ENCODE data around the gene AIPL1.

The AIPL1 gene

GRCh38 chr17:6450926-6451832 lies 16.3 kb upstream of the AIPL1 start:
- Mint-ChIP-seq H3K9me3 (no peaks in the 10 kb centered on the region), H3K4me1 (ENCODE audit: low read depth in 2 of 2) (peaks cover 4 to 6% of the 10 kb centered on the region in 2 donors), H3K27me3 (peaks cover 0 to 20% of the 10 kb centered on the region in 2 donors), H3K27ac (peak overlapping the region; percentile 16 to 66), H3K4me3 (no peak overlapping the region), H3K36me3 (ENCODE audit: insufficient read depth) (no peaks in the 10 kb centered on the region)
- ATAC-seq (replicated peaks) (no peak), DNase-seq (no peak)

GRCh38 chr17:6449307-6449706 lies 14.4 kb upstream of the AIPL1 start:
- Mint-ChIP-seq H3K9me3 (no peaks in the 10 kb centered on the region), H3K36me3 (ENCODE audit: insufficient read depth) (peaks cover 5% of the 10 kb centered on the region), H3K4me1 (ENCODE audit: low read depth in 2 of 2) (peaks cover 4 to 6% of the 10 kb centered on the region in 2 donors), H3K27me3 (peaks cover 0 to 17% of the 10 kb centered on the region in 2 donors), H3K4me3 (no peak overlapping the region), H3K27ac (no peak overlapping the region)
- ATAC-seq (replicated peaks): no peak
- DNase-seq: no peak

- peaks cover 7 to 10% of the 10 kb centered on the region in 2 donors for H3K4me1 Mint-ChIP-seq (ENCODE audit: low read depth in 2 of 2)
- no peak overlapping the region for H3K4me3 Mint-ChIP-seq
- H3K36me3 Mint-ChIP-seq (ENCODE audit: insufficient read depth): peaks cover 11% of the 10 kb centered on the region
- H3K27me3 Mint-ChIP-seq: peaks cover 0 to 9% of the 10 kb centered on the region in 2 donors
- no peak for ATAC-seq (replicated peaks)
- no peak for DNase-seq
- no peaks in the 10 kb centered on the region for H3K9me3 Mint-ChIP-seq
- no peak overlapping the region for H3K27ac Mint-ChIP-seq
These were observed 13.6 kb upstream of the AIPL1 start for GRCh38 chr17:6448473-6448872.

- no peak overlapping the region for H3K4me3 Mint-ChIP-seq
- peaks cover 15% of the 10 kb centered on the region for H3K36me3 Mint-ChIP-seq (ENCODE audit: insufficient read depth)
- peaks cover 10 to 12% of the 10 kb centered on the region in 2 donors for H3K4me1 Mint-ChIP-seq (ENCODE audit: low read depth in 2 of 2)
- H3K27me3 Mint-ChIP-seq: peaks cover 0 to under 1% of the 10 kb centered on the region in 2 donors
- H3K27ac Mint-ChIP-seq: no peak overlapping the region
- no peaks in the 10 kb centered on the region for H3K9me3 Mint-ChIP-seq
- DNase-seq (no peak), ATAC-seq (replicated peaks) (no peak)
These were observed 11.7 kb upstream of the AIPL1 start for GRCh38 chr17:6446516-6447100.

GRCh38 chr17:6444571-6445335 lies 9.8 kb upstream of the AIPL1 start:
- no peaks in the 10 kb centered on the region for H3K9me3 Mint-ChIP-seq
- ATAC-seq (replicated peaks): no peak

GRCh38 chr17:6443692-6444570 lies 9.0 kb upstream of the AIPL1 start, which contains the start of gene PIMREG:
Gene PIMREG, plus strand, starts transcription at chr17:6444455. Its CDS starts 656 bp downstream, at chr17:6445111.
- peak; percentile 76 to 86 (median 84) for DNase-seq
- peaks cover 10 to 12% of the 10 kb centered on the region in 2 donors for H3K4me1 Mint-ChIP-seq (ENCODE audit: low read depth in 2 of 2)
- peak; percentile 95 for ATAC-seq (replicated peaks)

More at GRCh38 chr17:6444571-6445335, 9.8 kb upstream of the AIPL1 start:
- H3K27me3 Mint-ChIP-seq: peaks cover 6 to 19% of the 10 kb centered on the region in 2 donors
- peaks cover 15% of the 10 kb centered on the region for H3K36me3 Mint-ChIP-seq (ENCODE audit: insufficient read depth)
- no peak overlapping the region for H3K27ac Mint-ChIP-seq
- DNase-seq: no peak
- peak overlapping the region; percentile 88 to 89 for H3K4me3 Mint-ChIP-seq
- H3K4me1 Mint-ChIP-seq (ENCODE audit: low read depth in 2 of 2): peaks cover 10 to 12% of the 10 kb centered on the region in 2 donors

GRCh38 chr17:6442775-6443174 lies 7.9 kb upstream of the AIPL1 start:
- Mint-ChIP-seq H3K36me3 (ENCODE audit: insufficient read depth) (peaks cover 15% of the 10 kb centered on the region), H3K27ac (no peak overlapping the region), H3K4me1 (ENCODE audit: low read depth in 2 of 2) (peaks cover 10 to 12% of the 10 kb centered on the region in 2 donors), H3K9me3 (no peaks in the 10 kb centered on the region), H3K27me3 (peaks cover 20 to 35% of the 10 kb centered on the region in 2 donors), H3K4me3 (peak overlapping the region; percentile 88 to 89)
- DNase-seq (no peak), ATAC-seq (replicated peaks) (no peak)

More at GRCh38 chr17:6443692-6444570, 9.0 kb upstream of the AIPL1 start, which contains the start of gene PIMREG:
- Mint-ChIP-seq H3K27ac (peak within 1 kb of the TSS; percentile 76 to 79), H3K9me3 (no peaks in the 10 kb centered on the region), H3K27me3 (peaks cover 14 to 27% of the 10 kb centered on the region in 2 donors), H3K36me3 (ENCODE audit: insufficient read depth) (peaks cover 15% of the 10 kb centered on the region), H3K4me3 (peak within 1 kb of the TSS; percentile 88 to 89)

- Mint-ChIP-seq H3K36me3 (ENCODE audit: insufficient read depth) (peaks cover 13% of the 10 kb centered on the region), H3K27me3 (peaks cover 38 to 57% of the 10 kb centered on the region in 2 donors), H3K4me3 (no peak overlapping the region), H3K9me3 (no peaks in the 10 kb centered on the region), H3K4me1 (ENCODE audit: low read depth in 2 of 2) (peaks cover 12 to 15% of the 10 kb centered on the region in 2 donors), H3K27ac (no peak overlapping the region)
- no peak for ATAC-seq (replicated peaks)
- no peak for DNase-seq
These were observed 5.0 kb upstream of the AIPL1 start for GRCh38 chr17:6439951-6440350.

- Mint-ChIP-seq H3K4me3 (no peak overlapping the region), H3K4me1 (ENCODE audit: low read depth in 2 of 2) (peaks cover 2 to 4% of the 10 kb centered on the region in 2 donors), H3K36me3 (ENCODE audit: insufficient read depth) (no peaks in the 10 kb centered on the region), H3K27me3 (peaks cover 38 to 57% of the 10 kb centered on the region in 2 donors), H3K9me3 (no peaks in the 10 kb centered on the region), H3K27ac (no peak overlapping the region)
- DNase-seq (no peak), ATAC-seq (replicated peaks) (no peak)
These were observed 3.0 kb upstream of the AIPL1 start for GRCh38 chr17:6437956-6438355.

- Mint-ChIP-seq H3K27ac (no peak overlapping the region), H3K4me1 (ENCODE audit: low read depth in 2 of 2) (peaks cover 2 to 4% of the 10 kb centered on the region in 2 donors), H3K4me3 (no peak overlapping the region), H3K36me3 (ENCODE audit: insufficient read depth) (no peaks in the 10 kb centered on the region), H3K9me3 (no peaks in the 10 kb centered on the region), H3K27me3 (peaks cover 38 to 57% of the 10 kb centered on the region in 2 donors)
- DNase-seq (no peak), ATAC-seq (replicated peaks) (no peak)
These were observed 2.5 kb upstream of the AIPL1 start for GRCh38 chr17:6437466-6437865.

GRCh38 chr17:6435968-6436367 lies 1.0 kb upstream of the AIPL1 start:
- H3K36me3 Mint-ChIP-seq (ENCODE audit: insufficient read depth): no peaks in the 10 kb centered on the region
- peaks cover 38 to 50% of the 10 kb centered on the region in 2 donors for H3K27me3 Mint-ChIP-seq
- H3K9me3 Mint-ChIP-seq: no peaks in the 10 kb centered on the region
- H3K4me1 Mint-ChIP-seq (ENCODE audit: low read depth in 2 of 2): peaks cover 2 to 4% of the 10 kb centered on the region in 2 donors
- no peak overlapping the region for H3K27ac Mint-ChIP-seq
- peak; percentile 91 for ATAC-seq (replicated peaks)
- no peak overlapping the region for H3K4me3 Mint-ChIP-seq
- peak; percentile 51 to 58 (median 57) for DNase-seq

GRCh38 chr17:6430769-6431168 lies 4.2 kb downstream of the AIPL1 start:
- DNase-seq (no peak), ATAC-seq (replicated peaks) (no peak)
- Mint-ChIP-seq H3K4me3 (no peak overlapping the region), H3K36me3 (ENCODE audit: insufficient read depth) (peaks cover 10% of the 10 kb centered on the region), H3K9me3 (no peaks in the 10 kb centered on the region), H3K4me1 (ENCODE audit: low read depth in 2 of 2) (peaks cover 10 to 12% of the 10 kb centered on the region in 2 donors), H3K27me3 (peaks cover under 1 to 2% of the 10 kb centered on the region in 2 donors), H3K27ac (no peak overlapping the region)
